Measurements from ENCODE around the gene GLP2R. TPM values are rescaled to one million over a fixed set of nuclear protein-coding genes. Genes with fewer than 3 reads are reported as not detected.

The GLP2R gene
- total RNA-seq, 1 donor: not detected

- no peak for DNase-seq (ENCODE audit: insufficient read length, low spot score, missing footprints)
These were observed 70.2 kb downstream of the GLP2R start for GRCh38 chr17:9895923-9896322.

DNA sequence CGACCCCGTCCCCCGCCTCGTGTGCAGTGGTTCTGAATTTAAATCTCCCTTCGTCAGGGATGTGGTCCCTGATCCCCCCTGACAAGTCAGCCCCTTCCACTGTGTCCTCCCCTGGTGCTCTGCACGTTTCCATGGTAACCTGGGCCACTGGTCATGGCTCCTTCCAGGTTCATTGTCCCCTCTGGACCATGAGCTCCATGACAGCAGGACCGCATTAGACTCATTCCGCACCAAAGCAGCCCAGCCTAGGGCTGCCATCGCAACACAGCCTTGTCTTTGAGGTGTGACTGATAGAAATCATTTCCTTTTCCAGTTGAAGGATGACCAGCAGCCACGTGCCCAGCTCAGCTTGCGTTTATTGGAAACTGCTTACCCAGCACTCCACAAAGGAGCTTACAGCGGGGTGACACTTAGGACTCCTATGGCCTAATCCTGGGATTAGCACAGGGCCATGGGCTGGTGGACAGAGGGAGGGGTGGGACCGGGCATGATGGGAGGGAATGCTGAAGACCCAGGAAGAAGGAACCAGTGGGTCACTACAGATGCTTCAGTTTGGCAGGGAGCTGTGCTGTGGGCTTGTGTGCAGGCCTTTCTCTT lies 71.7 kb downstream of the GLP2R start:
- Histone ChIP-seq H3K36me3 (ENCODE audit: insufficient read depth, low read length) (no peaks in the 10 kb centered on the region), H2AFZ (ENCODE audit: low read length) (no peak overlapping the region), H3K27me3 (ENCODE audit: insufficient read depth, low read length) (no peaks in the 10 kb centered on the region), H4K20me1 (ENCODE audit: insufficient read depth, low read length) (no peaks in the 10 kb centered on the region), H3K79me2 (ENCODE audit: insufficient read depth, low read length) (no peaks in the 10 kb centered on the region), H3K27ac (ENCODE audit: low read depth, low read length) (no peak overlapping the region), H3K4me2 (ENCODE audit: insufficient read depth, low read length) (no peak overlapping the region), H3K4me3 (ENCODE audit: insufficient read depth, low read length) (no peak overlapping the region), H3K4me1 (ENCODE audit: insufficient read depth, low read length) (no peaks in the 10 kb centered on the region), H3K9me3 (ENCODE audit: low read depth, low read length) (peaks cover 2% of the 10 kb centered on the region)
- TF ChIP-seq CTCF (IDR thresholded peaks at IDR 0.05; ENCODE audit: extremely low read depth, low read depth, low read length): no peak
- no peak for DNase-seq (ENCODE audit: insufficient read length, low spot score, missing footprints)

More at GRCh38 chr17:9895923-9896322, 70.2 kb downstream of the GLP2R start:
- TF ChIP-seq CTCF (IDR thresholded peaks at IDR 0.05; ENCODE audit: extremely low read depth, low read depth, low read length): no peak
- no peak overlapping the region for H3K4me3 ChIP-seq (ENCODE audit: insufficient read depth, low read length)
- no peaks in the 10 kb centered on the region for H3K36me3 ChIP-seq (ENCODE audit: insufficient read depth, low read length)
- peaks cover 2% of the 10 kb centered on the region for H3K9me3 ChIP-seq (ENCODE audit: low read depth, low read length)
- no peaks in the 10 kb centered on the region for H3K4me1 ChIP-seq (ENCODE audit: insufficient read depth, low read length)
- H4K20me1 ChIP-seq (ENCODE audit: insufficient read depth, low read length): no peaks in the 10 kb centered on the region
- H3K27me3 ChIP-seq (ENCODE audit: insufficient read depth, low read length): no peaks in the 10 kb centered on the region
- H2AFZ ChIP-seq (ENCODE audit: low read length): no peak overlapping the region
- H3K79me2 ChIP-seq (ENCODE audit: insufficient read depth, low read length): no peaks in the 10 kb centered on the region
- H3K27ac ChIP-seq (ENCODE audit: low read depth, low read length): no peak overlapping the region
- no peak overlapping the region for H3K4me2 ChIP-seq (ENCODE audit: insufficient read depth, low read length)

DNA sequence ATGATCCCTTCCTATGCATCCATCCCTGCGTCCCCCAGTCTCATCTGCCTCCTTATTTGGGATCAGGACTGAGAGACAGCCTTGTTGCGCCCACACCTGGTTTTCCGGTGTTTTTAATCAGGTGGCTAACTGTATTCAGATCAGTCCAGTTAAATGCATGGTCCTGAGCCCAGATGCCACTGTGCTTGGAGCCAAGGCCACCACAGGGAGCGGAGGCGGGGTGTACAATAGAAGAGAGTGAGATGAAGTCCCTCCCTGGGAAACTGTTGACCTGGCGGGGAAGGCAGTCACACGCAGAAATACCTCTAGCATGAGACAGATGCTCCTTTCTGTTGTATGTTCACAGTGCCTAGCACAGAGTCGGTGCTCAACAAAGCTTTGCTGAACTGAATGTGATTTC lies 73.1 kb downstream of the GLP2R start:
- Histone ChIP-seq H3K79me2 (ENCODE audit: insufficient read depth, low read length) (no peaks in the 10 kb centered on the region), H3K4me2 (ENCODE audit: insufficient read depth, low read length) (no peak overlapping the region), H3K4me3 (ENCODE audit: insufficient read depth, low read length) (no peak overlapping the region), H3K9me3 (ENCODE audit: low read depth, low read length) (peaks cover 2% of the 10 kb centered on the region), H3K36me3 (ENCODE audit: insufficient read depth, low read length) (no peaks in the 10 kb centered on the region), H2AFZ (ENCODE audit: low read length) (no peak overlapping the region), H3K4me1 (ENCODE audit: insufficient read depth, low read length) (no peaks in the 10 kb centered on the region), H3K27ac (ENCODE audit: low read depth, low read length) (no peak overlapping the region), H4K20me1 (ENCODE audit: insufficient read depth, low read length) (no peaks in the 10 kb centered on the region), H3K27me3 (ENCODE audit: insufficient read depth, low read length) (no peaks in the 10 kb centered on the region)
- no peak for DNase-seq (ENCODE audit: insufficient read length, low spot score, missing footprints)
- TF ChIP-seq CTCF (IDR thresholded peaks at IDR 0.05; ENCODE audit: extremely low read depth, low read depth, low read length): no peak

- Histone ChIP-seq H3K4me2 (ENCODE audit: insufficient read depth, low read length) (no peak overlapping the region), H3K4me1 (ENCODE audit: insufficient read depth, low read length) (no peaks in the 10 kb centered on the region), H3K27me3 (ENCODE audit: insufficient read depth, low read length) (no peaks in the 10 kb centered on the region), H3K36me3 (ENCODE audit: insufficient read depth, low read length) (no peaks in the 10 kb centered on the region), H3K79me2 (ENCODE audit: insufficient read depth, low read length) (no peaks in the 10 kb centered on the region), H3K27ac (ENCODE audit: low read depth, low read length) (no peak overlapping the region), H4K20me1 (ENCODE audit: insufficient read depth, low read length) (no peaks in the 10 kb centered on the region), H3K4me3 (ENCODE audit: insufficient read depth, low read length) (no peak overlapping the region), H3K9me3 (ENCODE audit: low read depth, low read length) (peaks cover 1% of the 10 kb centered on the region), H2AFZ (ENCODE audit: low read length) (no peak overlapping the region)
- TF ChIP-seq CTCF (IDR thresholded peaks at IDR 0.05; ENCODE audit: extremely low read depth, low read depth, low read length): no peak
- no peak for DNase-seq (ENCODE audit: insufficient read length, low spot score, missing footprints)
These were observed 73.7 kb downstream of the GLP2R start for GRCh38 chr17:9899280-9900043.

All from osteoblast (primary cell).